ENCODE measurements around the gene KCND2. TPM values are rescaled to one million over a fixed set of nuclear protein-coding genes. Genes with fewer than 3 reads are reported as not detected.

The KCND2 gene
- total and polyA plus RNA-seq, 2 of the 8 experiments (the other 6 are each of a cell fraction or from before 2014, with no cell fraction given): 4.6 to 7.7 TPM

DNA sequence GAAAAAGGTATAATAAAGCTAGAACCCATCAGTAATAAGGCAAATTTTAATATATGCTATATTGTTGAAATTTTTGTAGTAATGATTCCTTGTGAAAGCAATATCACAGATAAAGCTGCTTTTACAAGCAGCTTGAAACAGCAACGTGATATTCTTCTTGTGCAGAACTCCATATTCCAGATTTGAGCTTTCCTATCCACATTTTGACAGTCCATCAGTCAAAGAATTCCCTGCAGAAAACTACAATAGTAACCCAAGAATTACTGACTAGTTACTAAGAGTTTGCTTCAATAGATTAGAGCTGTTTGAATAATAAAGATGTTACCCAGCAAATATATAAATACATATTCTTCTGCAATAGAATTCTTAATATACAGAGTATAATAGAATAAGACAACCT lies 291.2 kb downstream of the KCND2 start (continued):
- TF ChIP-seq, protein P1, sequence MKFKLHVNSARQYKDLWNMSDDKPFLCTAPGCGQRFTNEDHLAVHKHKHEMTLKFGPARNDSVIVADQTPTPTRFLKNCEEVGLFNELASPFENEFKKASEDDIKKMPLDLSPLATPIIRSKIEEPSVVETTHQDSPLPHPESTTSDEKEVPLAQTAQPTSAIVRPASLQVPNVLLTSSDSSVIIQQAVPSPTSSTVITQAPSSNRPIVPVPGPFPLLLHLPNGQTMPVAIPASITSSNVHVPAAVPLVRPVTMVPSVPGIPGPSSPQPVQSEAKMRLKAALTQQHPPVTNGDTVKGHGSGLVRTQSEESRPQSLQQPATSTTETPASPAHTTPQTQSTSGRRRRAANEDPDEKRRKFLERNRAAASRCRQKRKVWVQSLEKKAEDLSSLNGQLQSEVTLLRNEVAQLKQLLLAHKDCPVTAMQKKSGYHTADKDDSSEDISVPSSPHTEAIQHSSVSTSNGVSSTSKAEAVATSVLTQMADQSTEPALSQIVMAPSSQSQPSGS (IDR thresholded peaks at IDR 0.05; ENCODE audit: low read length): no peak
- TF ChIP-seq CTBP2 (IDR thresholded peaks at IDR 0.05; ENCODE audit: borderline replicate concordance, insufficient read depth, insufficient read length, low read length): no peak
